DMS153 treated with DMSO at 0.1 percent for 48 hours (cell line): ENCODE measurements around the gene TMPO.
"Not testable (repeated sequence)": the region's sequence is repeated elsewhere in the genome, so short reads cannot be mapped to it uniquely, and the experiment has no call there.

Source experiments
- DNase-seq: peaks from one replicate; lab custom pipeline; 2025; ENCODE audit not compliant: unreplicated experiment; lab: John Stamatoyannopoulos, UW

The TMPO gene, protein sequence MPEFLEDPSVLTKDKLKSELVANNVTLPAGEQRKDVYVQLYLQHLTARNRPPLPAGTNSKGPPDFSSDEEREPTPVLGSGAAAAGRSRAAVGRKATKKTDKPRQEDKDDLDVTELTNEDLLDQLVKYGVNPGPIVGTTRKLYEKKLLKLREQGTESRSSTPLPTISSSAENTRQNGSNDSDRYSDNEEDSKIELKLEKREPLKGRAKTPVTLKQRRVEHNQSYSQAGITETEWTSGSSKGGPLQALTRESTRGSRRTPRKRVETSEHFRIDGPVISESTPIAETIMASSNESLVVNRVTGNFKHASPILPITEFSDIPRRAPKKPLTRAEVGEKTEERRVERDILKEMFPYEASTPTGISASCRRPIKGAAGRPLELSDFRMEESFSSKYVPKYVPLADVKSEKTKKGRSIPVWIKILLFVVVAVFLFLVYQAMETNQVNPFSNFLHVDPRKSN

GRCh38 chr12:98515287-98516110 is at the start of gene TMPO:
TSS of gene TMPO (plus strand) at chr12:98515590. CDS start at chr12:98515868, 278 bp downstream.
- peak; percentile 88 for DNase-seq

DNA sequence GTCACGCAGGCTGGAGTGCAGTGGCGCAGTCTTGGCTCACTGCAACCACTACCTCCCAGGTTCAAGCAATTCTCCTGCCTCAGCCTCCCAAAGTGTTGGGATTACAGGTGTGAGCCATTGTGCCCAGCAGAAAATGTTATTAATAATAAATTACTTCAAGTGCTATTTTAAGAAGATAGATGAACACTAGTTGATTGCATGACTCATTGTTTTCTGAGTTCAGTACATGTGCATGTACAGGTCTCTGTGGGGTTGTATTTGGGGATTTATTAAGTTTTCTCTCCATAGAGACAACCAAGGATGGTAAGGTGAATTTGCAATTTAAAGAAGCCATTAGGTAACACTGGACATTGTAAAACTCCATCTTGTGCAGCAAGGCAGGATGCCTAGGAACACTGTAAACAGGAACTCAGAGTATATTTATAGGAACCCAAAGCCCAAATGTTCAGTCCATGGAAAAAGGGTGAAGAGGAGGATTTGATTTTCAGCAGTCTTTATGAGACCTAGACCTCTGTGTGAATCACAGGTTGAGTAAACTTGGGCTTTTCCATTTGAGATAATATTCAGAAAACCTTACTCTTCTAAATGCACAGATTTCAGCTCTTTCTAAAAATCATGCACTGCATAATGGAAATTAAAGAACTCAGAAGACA is 49.3 kb upstream of the TMPO start:
- DNase-seq, result no peak

- no peak for DNase-seq
These were observed 48.6 kb upstream of the TMPO start for GRCh38 chr12:98466640-98467400.

GRCh38 chr12:98469109-98469508 is 46.3 kb upstream of the TMPO start:
- DNase-seq, result no peak

DNA sequence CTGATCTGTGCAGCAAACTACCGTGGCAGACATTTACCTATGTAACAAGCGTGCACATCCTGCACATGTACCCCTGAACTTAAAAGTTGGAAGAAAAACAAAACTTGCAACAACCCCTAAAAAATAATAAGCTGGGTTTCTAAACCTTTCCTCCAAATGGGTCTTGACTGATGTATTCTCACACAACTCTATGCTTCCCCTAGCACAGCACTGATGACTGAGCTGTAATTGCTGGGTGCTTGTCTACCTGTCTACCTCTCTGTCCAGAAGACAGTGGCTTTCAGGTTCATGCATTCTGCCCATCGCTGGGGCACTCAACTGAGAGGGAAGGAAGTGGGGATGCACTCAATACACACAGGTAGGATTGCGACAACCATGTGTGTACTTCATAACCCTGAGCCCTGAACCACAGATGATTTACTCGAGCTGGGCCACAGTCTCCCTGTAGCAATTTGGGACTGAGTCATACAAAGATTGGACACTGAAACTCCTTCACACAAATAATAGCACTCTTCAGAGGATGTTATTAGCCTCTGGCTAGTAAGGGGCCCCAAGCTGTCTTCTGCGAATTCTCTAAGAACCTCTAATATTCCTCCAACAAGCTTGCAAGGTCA is 44.8 kb upstream of the TMPO start:
- DNase-seq, result no peak

GRCh38 chr12:98471085-98471484 is 44.3 kb upstream of the TMPO start:
- DNase-seq, result no peak

DNA sequence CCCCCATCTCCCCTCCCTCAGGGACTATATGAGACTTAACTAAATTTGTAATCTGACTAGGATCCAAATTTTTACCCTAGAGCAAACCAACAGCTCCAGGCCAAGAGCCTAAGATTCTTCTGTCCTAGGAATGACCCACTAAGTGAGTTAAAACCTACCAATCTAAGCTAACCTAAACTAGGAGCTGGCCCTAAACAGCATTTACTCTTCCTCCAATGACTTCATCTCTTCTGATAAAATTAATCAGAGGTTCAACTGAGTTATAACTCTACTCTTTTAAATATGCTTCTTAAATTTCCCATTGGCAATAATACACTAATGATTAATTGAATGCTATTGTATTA is 39.9 kb upstream of the TMPO start:
- DNase-seq, result no peak

DNA sequence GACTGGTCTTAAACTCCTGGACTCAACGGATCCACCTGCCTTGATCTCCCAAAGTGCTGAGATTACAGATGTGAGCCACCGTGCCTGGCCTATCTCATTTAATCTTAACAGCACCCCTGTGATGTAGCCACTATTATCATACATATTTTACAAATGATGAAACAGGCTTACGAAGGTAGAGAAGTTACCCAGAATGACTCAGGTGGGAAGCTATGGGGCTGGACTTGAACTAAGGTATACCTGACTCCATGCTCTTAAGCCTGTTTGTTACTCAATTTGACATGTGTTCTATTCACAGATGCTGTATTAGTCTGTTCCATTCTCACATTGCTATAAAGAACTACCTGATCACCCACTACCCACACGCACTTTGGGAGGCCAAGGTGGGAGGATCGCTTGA is 36.8 kb upstream of the TMPO start:
- DNase-seq, result no peak

DNA sequence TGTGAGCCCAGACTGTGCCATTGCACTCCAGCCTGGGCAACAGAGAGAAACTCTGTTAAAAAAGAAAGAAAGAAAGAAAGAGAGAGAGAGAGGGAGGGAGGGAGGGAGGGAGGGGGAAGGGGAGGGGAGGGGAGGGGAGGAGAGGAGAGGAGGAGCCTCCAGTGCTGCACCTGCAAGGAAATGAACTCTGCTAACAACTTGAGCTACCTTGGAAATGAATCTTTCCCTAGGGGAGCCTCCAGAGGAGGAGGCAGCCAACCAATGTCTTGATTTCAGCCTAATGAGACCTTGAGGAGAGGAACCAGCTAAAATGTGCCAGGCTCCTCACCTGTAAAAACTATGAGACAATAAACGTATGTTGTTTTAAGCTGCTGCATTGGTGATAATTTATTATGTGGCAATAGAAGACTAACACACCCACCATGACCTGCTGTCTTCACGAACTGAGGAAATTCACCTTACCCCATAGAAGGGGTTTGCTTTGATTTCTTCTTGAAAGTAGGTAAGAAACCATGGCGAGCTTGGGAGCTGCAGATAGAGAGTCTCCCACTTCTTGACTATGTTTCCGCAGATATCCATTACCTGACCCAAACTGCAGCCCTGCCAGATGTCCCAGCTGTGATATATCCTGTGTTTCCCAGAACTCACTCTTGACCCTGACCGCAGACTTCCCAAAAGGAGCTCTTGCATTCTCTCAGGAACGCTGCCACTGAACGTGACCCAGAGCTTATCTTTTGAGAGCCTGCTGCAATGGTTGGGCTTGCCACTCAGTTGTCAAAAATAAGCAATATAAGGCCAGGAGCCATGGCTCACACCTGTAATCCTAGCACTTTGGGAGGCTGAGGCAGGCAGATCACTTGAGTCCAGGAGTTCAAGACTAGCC is 31.5 kb upstream of the TMPO start:
- DNase-seq, result no peak

GRCh38 chr12:98485792-98486340 is 29.5 kb upstream of the TMPO start:
- no peak for DNase-seq

GRCh38 chr12:98488416-98488815 is 27.0 kb upstream of the TMPO start:
- not testable (repeated sequence) for DNase-seq

- DNase-seq, result no peak
These were observed 26.2 kb upstream of the TMPO start for GRCh38 chr12:98489176-98489575.

DNA sequence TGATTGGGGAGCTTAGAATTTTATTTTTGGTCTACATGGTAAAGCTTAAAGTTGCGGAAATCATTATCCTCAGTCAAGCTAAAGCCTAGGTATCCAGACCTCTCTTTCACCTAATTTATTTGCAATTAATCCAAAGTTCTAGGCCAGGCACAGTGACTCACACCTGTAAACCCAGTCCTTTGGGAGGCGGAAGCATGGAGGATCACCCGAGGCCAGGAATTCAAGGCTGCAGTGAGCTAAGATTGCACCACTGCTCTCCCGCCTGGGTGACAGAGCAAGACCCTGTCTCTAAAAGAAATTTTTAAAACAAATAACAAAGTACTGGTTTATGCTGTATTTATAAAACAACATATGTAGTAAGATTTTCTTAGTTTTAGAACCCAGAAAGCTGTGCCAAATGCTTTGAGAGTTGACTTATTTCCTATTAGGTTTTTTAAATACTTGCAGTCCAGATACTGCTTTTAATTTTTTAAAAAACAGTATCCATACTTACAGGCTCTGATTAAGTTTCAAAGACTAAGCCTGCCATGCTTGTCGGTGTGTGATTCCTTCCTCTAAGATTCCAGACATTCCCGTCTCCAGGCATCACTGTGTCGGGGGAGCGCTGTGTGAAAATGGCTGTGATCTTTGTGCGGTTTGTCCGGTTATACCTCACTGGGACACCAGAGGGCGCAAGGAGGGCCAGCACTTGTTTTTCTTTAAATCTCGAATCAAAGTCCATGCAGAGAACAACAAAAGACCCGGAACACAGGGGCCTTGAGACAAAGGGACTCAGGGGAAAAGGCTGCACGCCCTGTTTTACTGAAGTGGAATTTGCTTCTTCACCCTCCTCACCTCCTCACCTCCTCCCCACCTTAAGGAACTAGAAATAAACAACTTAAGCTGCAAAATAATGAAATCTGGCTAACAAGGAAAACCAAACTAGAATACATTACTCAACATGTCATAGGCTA is 24.6 kb upstream of the TMPO start:
- peak; percentile 88 for DNase-seq

DNA sequence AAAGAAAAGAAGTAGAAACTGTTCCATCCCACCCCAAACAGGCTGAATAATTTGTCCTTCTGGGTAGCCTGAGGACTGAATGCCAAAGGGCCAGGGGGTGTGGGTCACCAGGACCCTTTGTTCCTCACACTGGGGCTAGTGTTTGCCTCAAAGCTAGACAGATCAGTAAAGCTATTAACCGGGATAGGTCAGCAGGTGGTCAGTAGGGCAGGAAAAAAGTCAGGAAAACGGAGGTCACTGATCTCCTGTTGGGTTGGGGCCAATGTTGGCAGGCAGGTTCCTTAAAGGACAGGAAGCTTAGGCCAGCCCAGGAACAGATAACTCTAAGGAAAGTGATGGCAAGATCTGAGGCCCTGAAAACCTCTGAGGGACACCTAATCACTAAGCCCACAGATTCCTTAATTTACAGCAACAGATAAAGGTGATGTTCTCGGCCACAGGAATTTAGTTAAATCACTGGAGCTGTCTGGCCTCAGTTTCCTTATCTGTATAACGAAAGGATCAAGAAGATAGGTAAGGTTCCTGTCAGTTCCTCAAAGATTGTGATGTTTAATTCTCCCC is 22.7 kb upstream of the TMPO start:
- no peak for DNase-seq

DNA sequence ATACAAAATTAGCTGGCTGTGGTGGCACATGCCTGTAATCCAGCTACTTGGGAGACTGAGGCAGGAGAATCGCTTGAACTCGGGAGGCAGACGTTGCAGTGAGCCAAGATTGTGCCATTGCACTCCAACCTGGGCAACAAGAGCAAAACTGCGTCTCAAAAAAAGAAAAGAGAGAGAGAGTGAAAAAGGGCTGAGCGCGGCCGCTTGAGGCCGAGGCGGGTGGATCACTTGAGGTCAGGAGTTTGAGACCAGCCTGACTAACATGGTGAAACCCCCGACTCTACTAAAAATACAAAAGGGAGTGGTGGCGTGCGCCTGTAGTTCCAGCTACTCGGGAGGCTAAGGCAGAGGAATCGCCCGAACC is 14.1 kb upstream of the TMPO start:
- not testable (repeated sequence) for DNase-seq

GRCh38 chr12:98503342-98503591 is 12.1 kb upstream of the TMPO start:
- DNase-seq, result peak; percentile 91

DNA sequence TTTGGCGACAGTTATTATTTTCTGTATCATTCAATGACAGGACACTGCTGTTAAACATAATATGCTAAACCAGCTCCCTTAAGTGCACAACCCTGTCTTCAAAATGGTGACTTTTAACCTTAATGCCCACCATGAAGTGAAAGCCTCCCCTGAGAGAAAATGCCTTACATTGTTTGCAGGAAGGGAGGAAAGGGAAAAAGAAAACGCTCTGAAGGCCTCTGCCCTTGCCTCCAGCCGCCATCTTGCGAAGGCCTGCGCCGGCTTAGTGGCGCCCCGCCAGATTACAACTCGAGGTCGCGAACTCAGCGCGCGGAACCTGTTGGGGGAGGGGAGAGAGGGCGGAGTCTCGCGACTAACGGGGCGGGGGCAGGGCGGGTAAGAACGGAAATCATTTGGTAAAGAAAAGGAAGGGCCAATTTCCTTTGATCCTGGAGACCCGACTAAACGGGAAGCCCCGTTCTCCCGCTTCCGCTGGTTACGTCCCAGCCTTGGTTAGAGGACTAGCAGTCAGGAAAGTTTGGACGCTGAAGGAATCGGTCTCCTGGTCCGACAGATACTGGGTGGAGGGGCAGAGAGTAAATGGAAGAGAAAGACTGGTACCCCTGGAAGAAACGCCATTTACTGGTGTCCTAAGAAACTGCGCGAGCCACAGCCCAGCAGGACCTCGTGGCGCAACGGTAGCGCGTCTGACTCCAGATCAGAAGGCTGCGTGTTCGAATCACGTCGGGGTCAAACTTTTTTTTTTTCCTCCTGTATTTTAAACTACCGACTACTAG is 11.6 kb upstream of the TMPO start:
- peak; percentile 93 for DNase-seq

- no peak for DNase-seq
These were observed 11.1 kb upstream of the TMPO start for GRCh38 chr12:98504368-98504617.
